ENCODE data around the gene MYO1E. TPM values are rescaled to one million over a fixed set of nuclear protein-coding genes. Genes with fewer than 3 reads are reported as not detected.

The MYO1E gene
- total RNA-seq, 3 donors from 2014 or later: 1.5 to 3.9 (median 2.3) TPM

DNA sequence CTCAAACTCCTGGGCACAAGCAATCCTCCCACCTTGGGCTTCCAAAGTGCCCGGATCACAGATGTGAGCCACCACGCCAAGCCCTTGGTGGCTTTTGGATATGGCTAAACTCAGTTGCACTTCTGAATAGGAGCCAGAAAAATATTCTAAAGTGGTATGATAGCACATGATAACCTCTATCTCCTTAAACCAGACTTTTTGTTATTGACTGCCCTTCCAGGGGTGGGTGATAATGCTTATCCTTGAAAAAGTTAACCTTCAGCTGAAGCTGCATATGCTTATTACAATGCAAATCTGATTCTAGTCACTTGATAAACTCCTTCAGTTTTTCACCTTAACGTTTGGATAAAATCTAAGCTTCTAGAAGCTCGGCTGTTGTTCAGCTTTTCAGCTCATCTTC is 261.4 kb downstream of the MYO1E start:
- no peaks in the 10 kb centered on the region for H3K36me3 Mint-ChIP-seq (ENCODE audit: insufficient read depth)
- H3K4me1 Mint-ChIP-seq (ENCODE audit: low read depth): no peaks in the 10 kb centered on the region
- no peaks in the 10 kb centered on the region for H3K9me3 Mint-ChIP-seq
- DNase-seq: no peak
- ATAC-seq: no peak
- no peak overlapping the region for H3K4me3 Mint-ChIP-seq
- no peaks in the 10 kb centered on the region for H3K27me3 Mint-ChIP-seq (ENCODE audit: low read depth)

DNA sequence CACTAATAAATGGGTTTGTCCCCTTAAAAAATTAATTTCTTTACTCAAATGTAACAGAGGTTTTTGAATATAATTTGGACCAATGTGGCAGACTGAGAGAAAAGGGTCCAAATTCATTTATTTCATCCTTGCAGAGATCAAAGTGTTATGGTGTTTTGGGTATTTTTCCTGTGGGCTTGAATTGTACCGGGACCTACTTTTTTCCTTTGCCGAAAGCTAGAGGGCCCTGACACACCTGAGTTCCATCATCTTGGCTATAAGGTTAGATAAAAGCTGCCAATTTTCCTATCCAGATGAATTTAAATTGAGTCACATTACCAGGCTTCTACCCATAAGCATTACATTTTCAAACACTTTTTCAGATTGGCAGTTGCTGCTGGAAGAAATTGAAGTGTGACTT is 266.8 kb downstream of the MYO1E start:
- H3K9me3 Mint-ChIP-seq: no peaks in the 10 kb centered on the region
- peaks cover 9% of the 10 kb centered on the region for H3K4me1 Mint-ChIP-seq (ENCODE audit: low read depth)
- H3K36me3 Mint-ChIP-seq (ENCODE audit: insufficient read depth): no peaks in the 10 kb centered on the region
- H3K4me3 Mint-ChIP-seq: peak overlapping the region; percentile 91
- no peaks in the 10 kb centered on the region for H3K27me3 Mint-ChIP-seq (ENCODE audit: low read depth)
- no peak for DNase-seq
- no peak for ATAC-seq

DNA sequence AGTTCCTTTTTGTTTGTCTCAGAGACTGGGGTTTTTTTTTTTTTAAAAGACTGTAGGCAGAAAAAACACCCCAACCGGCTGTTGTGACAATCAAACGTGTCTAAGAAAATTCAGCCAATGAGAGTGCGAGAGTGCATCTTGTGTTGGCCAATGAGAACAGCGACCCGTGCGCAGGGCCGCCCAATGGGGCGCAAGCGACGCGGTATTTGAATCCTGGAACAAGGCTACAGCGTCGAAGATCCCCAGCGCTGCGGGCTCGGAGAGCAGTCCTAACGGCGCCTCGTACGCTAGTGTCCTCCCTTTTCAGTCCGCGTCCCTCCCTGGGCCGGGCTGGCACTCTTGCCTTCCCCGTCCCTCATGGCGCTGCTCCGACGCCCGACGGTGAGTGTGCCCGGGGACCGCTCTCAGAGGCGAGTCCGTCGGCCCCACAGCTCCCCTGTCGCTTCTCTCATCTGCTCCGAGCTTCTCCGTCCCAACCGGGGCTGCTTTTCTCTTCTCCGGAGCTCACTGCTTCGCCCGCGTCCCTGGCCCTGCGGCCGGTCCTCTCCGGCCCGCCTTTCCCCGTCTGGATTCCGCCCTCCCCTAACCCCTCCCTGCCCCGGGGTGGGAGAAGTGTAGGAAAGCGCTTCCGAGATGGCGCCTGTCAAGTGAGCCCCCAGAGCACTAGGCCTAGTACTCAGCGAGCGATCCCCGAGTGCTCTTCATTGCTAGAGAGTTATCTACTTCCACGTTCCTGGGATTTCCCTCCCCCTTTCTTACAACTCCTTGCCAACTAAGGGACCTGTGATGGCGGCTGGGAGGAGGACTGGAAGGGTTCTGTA is 267.5 kb downstream of the MYO1E start, which contains the start of gene CCNB2:
Gene CCNB2 (plus strand): TSS at position 235 of the 821 bp plus-strand sequence. CDS start 123 bp downstream, at position 358.
- H3K27me3 Mint-ChIP-seq (ENCODE audit: low read depth): no peaks in the 10 kb centered on the region
- peak within 1 kb of the TSS; percentile 91 for H3K4me3 Mint-ChIP-seq

DNA sequence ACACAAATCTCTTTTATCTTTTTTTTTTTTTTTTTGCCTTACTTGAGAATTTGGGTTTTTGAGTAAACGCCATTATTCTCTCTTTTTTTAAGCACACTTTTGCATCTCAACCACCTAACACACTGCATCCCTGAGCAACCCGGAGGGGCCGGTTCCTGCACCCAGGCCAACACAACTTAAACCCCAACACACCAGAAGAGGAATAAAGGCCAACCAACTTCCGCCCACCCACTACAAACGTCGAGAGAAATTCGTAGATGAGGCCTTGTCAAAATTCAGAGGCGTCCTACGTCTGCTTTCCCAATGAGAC is 268.1 kb downstream of the MYO1E start:
- ATAC-seq (no peak), DNase-seq (peak; percentile 6)
- Mint-ChIP-seq H3K4me3 (peak overlapping the region; percentile 91), H3K4me1 (ENCODE audit: low read depth) (peaks cover 9% of the 10 kb centered on the region), H3K27me3 (ENCODE audit: low read depth) (no peaks in the 10 kb centered on the region), H3K36me3 (ENCODE audit: insufficient read depth) (no peaks in the 10 kb centered on the region), H3K9me3 (no peaks in the 10 kb centered on the region)

More for the DNA sequence above, 267.5 kb downstream of the MYO1E start, which contains the start of gene CCNB2:
- Mint-ChIP-seq H3K9me3 (no peaks in the 10 kb centered on the region), H3K4me1 (ENCODE audit: low read depth) (peaks cover 9% of the 10 kb centered on the region), H3K36me3 (ENCODE audit: insufficient read depth) (no peaks in the 10 kb centered on the region)
- DNase-seq (peak; percentile 73), ATAC-seq (peak; percentile 100)

DNA sequence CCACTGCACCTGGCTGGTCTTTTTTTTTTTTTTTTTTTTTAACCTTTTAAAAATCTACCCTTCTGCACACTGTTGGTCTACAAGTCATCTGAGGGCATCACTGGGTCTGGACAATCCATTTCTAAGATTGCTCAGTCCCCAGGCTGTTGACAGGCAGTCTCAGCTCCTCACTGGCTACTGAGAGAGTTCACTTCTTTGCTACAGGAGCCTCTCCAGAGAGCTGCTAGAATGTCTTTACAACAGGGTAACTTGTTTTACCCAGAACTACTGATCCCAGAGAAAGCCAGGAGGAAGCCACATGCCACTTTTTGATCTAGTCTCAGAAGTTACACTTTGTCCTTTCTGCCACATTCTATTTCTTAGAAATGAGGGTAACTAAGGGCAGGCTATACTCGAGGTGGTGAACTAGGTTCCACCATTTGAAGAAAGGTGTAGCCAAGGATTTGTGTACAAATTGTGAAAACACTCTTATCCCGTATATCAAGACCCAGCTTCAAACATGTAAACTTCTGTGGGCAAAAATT is 273.4 kb downstream of the MYO1E start:
- H3K4me3 Mint-ChIP-seq: no peak overlapping the region
- ATAC-seq (no peak), DNase-seq (no peak)
- no peaks in the 10 kb centered on the region for H3K9me3 Mint-ChIP-seq
- peaks cover 7% of the 10 kb centered on the region for H3K4me1 Mint-ChIP-seq (ENCODE audit: low read depth)
- no peaks in the 10 kb centered on the region for H3K27me3 Mint-ChIP-seq (ENCODE audit: low read depth)
- H3K36me3 Mint-ChIP-seq (ENCODE audit: insufficient read depth): peaks cover 13% of the 10 kb centered on the region

DNA sequence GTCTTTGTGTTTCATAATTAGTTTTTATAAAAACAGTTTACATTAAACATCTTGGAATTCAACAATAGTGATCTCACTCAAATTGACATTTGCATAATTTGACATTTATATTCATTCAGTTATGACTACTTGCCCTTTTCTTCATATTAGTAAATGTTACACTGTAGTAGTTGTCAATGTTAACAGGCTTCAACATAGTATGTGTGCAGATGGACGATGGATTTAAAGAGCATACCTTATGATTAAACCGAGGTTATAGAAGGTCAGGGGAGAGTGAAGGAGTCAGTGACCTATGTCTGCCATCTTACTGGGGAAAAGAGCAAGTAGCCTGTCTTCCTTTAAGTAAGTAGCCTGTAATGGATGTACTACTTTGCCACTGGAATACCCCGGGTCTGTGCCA is 276.2 kb downstream of the MYO1E start:
- no peaks in the 10 kb centered on the region for H3K27me3 Mint-ChIP-seq (ENCODE audit: low read depth)
- DNase-seq (no peak), ATAC-seq (no peak)
- peaks cover 26% of the 10 kb centered on the region for H3K36me3 Mint-ChIP-seq (ENCODE audit: insufficient read depth)
- H3K4me3 Mint-ChIP-seq: no peak overlapping the region
- H3K9me3 Mint-ChIP-seq: no peaks in the 10 kb centered on the region
- H3K4me1 Mint-ChIP-seq (ENCODE audit: low read depth): peaks cover 4% of the 10 kb centered on the region

DNA sequence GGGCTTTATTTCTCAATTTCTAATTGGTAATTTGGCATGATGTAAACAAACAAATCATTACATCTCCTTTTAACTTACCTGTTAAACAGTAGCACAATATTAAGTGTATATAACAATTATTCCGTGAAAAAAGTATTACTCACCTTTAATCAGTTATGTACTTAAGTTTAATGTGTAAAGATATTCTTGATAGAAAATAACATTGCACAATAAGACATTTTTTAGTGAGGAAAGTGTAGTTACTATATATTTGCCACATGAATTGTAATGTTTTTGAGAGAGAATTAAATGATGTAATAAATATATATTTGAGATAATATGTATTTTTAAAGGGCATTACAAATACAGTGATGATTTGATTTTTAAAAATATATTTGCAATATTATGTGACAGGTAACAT is 278.6 kb downstream of the MYO1E start:
- Mint-ChIP-seq H3K27me3 (ENCODE audit: low read depth) (no peaks in the 10 kb centered on the region), H3K4me3 (no peak overlapping the region), H3K9me3 (no peaks in the 10 kb centered on the region), H3K4me1 (ENCODE audit: low read depth) (peaks cover 2% of the 10 kb centered on the region), H3K36me3 (ENCODE audit: insufficient read depth) (peaks cover 30% of the 10 kb centered on the region)
- DNase-seq: no peak
- ATAC-seq: no peak

DNA sequence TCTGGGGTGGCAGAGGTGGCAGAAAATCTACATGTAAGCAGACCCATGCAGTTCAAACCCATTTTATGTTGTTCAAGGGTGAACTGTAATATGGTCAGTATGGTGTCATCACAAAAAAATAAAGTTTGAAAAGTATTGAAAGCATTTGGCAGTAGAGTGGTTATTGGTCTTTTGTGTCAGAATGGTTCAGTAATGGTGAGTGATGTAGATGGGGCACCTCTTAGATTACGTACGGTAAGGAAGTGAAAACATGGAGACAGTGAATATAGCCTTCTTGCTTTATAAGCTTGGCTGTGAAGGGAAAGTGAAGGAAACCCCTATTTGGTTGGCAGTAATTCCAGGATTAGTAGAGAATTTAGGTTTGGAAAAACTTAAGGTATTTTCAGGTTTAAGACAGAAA is 284.9 kb downstream of the MYO1E start:
- no peaks in the 10 kb centered on the region for H3K9me3 Mint-ChIP-seq
- ATAC-seq (no peak), DNase-seq (no peak)
- H3K4me3 Mint-ChIP-seq: no peak overlapping the region
- peaks cover 32% of the 10 kb centered on the region for H3K36me3 Mint-ChIP-seq (ENCODE audit: insufficient read depth)
- no peaks in the 10 kb centered on the region for H3K4me1 Mint-ChIP-seq (ENCODE audit: low read depth)
- no peaks in the 10 kb centered on the region for H3K27me3 Mint-ChIP-seq (ENCODE audit: low read depth)

Other genes starting within 250 kb of the MYO1E start
- gene LDHAL6B, start 166.0 kb downstream of the MYO1E start, total RNA-seq: not detected
- under 1 TPM; 0.08 to 0.81 (median 0.40) TPM for gene FAM81A, start 65.3 kb upstream of the MYO1E start, total RNA-seq
- gene GCNT3, start 238.9 kb upstream of the MYO1E start, total RNA-seq: under 1 TPM in 1 of 3 donors, not detected in 2; 0.28 TPM

Measured in activated T-cell treated with anti-CD3 and anti-CD28 coated beads, Interleukin-2, amount 50 U/mL, for 4 hours (primary cell).